HepG2 (cell line): Measurements from ENCODE around the gene UNKL. TPM values are rescaled to one million over a fixed set of nuclear protein-coding genes. Genes with fewer than 3 reads are reported as not detected.

Source experiments
- ATAC-seq: fragments of 200-7000 bp; cut with Tn5 transposase; 3 replicates; pipeline ENCODE4 v1.9.1; 2020; ENCODE audit warnings: mild to moderate bottlenecking, moderate library complexity
- BruUV-seq: library from RNA; stranded (reverse); fragments of 400-500 nt; replicated peaks from 2 replicates; lab custom pipeline; 2021; lab: Mats Ljungman, UMichigan
- CTCF ChIA-PET: fragments of 300-600 bp; formaldehyde crosslinking; extraction: SDS; loops from one replicate; lab custom pipeline; 2021; ENCODE audit warnings: low total read pairs, inconsistent platforms, low intra/inter-chr PET ratio; lab: Yijun Ruan, JAX
- POLR2A ChIA-PET: fragments of 350-600 bp; sonication (Branson Sonifier 250); formaldehyde crosslinking; loops from one replicate; lab custom pipeline; 2020; ENCODE audit warnings: antibody characterized with exemption, inconsistent platforms; lab: Yijun Ruan, JAX
- DNase-seq: peaks from one replicate; pipeline ENCODE4 v3.0.0-alpha.2; 2015; ENCODE audit warnings: low spot score
- FAIRE-seq: peaks from 3 replicates; lab custom pipeline; 2011; peaks lifted over from hg19 to GRCh38; lab: Jason Lieb, UNC
- H2AFZ ChIP-seq: one replicate; pipeline ENCODE4 v1.6.1; 2011; ENCODE audit warnings: low read length, inconsistent platforms
- H3K27ac ChIP-seq: fragments of 300-600 bp; 3 replicates; pipeline ENCODE4 v1.8.0; 2011; ENCODE audit warnings: mixed run types, mild to moderate bottlenecking, mixed read lengths, low read length, inconsistent platforms; ENCODE audit not compliant: insufficient read depth; ENCODE audit errors: extremely low read length
- H3K27me3 ChIP-seq, 2 experiments: fragments of 200-600 bp in 1 of 2; 2 replicates in 1 of 2; 3 replicates in 1 of 2; pipeline versions ENCODE4 v1.6.0 to v1.8.0; 2011; ENCODE audit warnings: low read length in 2 of 2, mild to moderate bottlenecking in 2 of 2, moderate library complexity in 2 of 2, inconsistent platforms in 1 of 2; ENCODE audit not compliant: insufficient read depth in 2 of 2, control insufficient read depth in 1 of 2
- H3K36me3 ChIP-seq, 2 experiments: fragments of 200-600 bp in 1 of 2; replicated peaks in 1 of 2; 2 replicates in 1 of 2; 3 replicates in 1 of 2; pipeline versions ENCODE4 v1.5.1 to v1.8.0; 2011; ENCODE audit warnings: low read length in 2 of 2, inconsistent platforms in 1 of 2; ENCODE audit not compliant: insufficient read depth in 2 of 2, control insufficient read depth in 1 of 2
- H3K4me1 ChIP-seq: 2 replicates; pipeline ENCODE4 v1.5.1; 2012; ENCODE audit warnings: low read length, inconsistent platforms; ENCODE audit not compliant: insufficient read depth
- H3K4me2 ChIP-seq: 2 replicates; pipeline ENCODE4 v1.6.0; 2011; ENCODE audit warnings: low read depth, low read length, inconsistent platforms
- H3K4me3 ChIP-seq, 3 experiments: fragments of 200-600 bp in 1 of 3; sonication (generic), shearing (Covaris generic) in 1 of 3; replicated peaks in 1 of 3; 2 replicates each; pipeline ENCODE4 v1.5.1; 2011 to 2016; ENCODE audit warnings: low read length in 3 of 3, inconsistent platforms in 2 of 3, low read depth in 2 of 3, mild to moderate bottlenecking in 2 of 3, control low read depth in 1 of 3, mixed read lengths in 1 of 3; ENCODE audit not compliant: insufficient read depth in 1 of 3
- H3K79me2 ChIP-seq: one replicate; pipeline ENCODE4 v1.6.1; 2011; ENCODE audit warnings: low read length, inconsistent platforms; ENCODE audit not compliant: insufficient read depth
- H3K9ac ChIP-seq: 2 replicates; pipeline ENCODE4 v1.6.0; 2011; ENCODE audit warnings: mild to moderate bottlenecking, low read depth, low read length, inconsistent platforms; ENCODE audit not compliant: insufficient read depth
- H3K9me3 ChIP-seq: 2 replicates; pipeline ENCODE4 v1.5.1; 2012; ENCODE audit warnings: mild to moderate bottlenecking, low read length
- H4K20me1 ChIP-seq: 2 replicates; pipeline ENCODE4 v1.6.0; 2011; ENCODE audit warnings: inconsistent platforms, mild to moderate bottlenecking, low read length, moderate library complexity; ENCODE audit not compliant: insufficient read depth
- ARNT2 ChIP-seq: sonication (generic); formaldehyde crosslinking; IDR thresholded peaks from 2 replicates; pipeline ENCODE4 v1.8.0; 2022; ENCODE audit warnings: mild to moderate bottlenecking, low read depth, missing genetic modification reagents, moderate library complexity
- GABPA ChIP-seq, 2 experiments: IDR thresholded peaks; 2 replicates each; pipeline ENCODE4 v1.6.1; 2011 to 2016; ENCODE audit warnings: low read depth in 2 of 2, low read length in 1 of 2, missing biosample characterization in 1 of 2, missing genetic modification characterization in 1 of 2
- RBM39 ChIP-seq: fragments of 200-400 bp; formaldehyde crosslinking; IDR thresholded peaks from one replicate; pipeline ENCODE4 v1.6.1; 2018; ENCODE audit warnings: antibody characterized with exemption, mild to moderate bottlenecking, low read depth, low read length; ENCODE audit not compliant: poor library complexity, severe bottlenecking
- RXRB ChIP-seq: IDR thresholded peaks from 2 replicates; pipeline ENCODE4 v1.6.1; 2016; ENCODE audit warnings: borderline replicate concordance, missing genetic modification reagents, missing compliant biosample characterization
- ZNF20 ChIP-seq: sonication (generic); formaldehyde crosslinking; IDR thresholded peaks from 2 replicates; pipeline ENCODE4 v1.4.0; 2020; ENCODE audit warnings: mild to moderate bottlenecking, moderate library complexity, missing genetic modification reagents
- ZNF329 ChIP-seq: sonication (generic); formaldehyde crosslinking; IDR thresholded peaks from 2 replicates; pipeline ENCODE4 v1.9.0; 2021; ENCODE audit warnings: low read depth, mild to moderate bottlenecking, missing genetic modification reagents
- WGBS: methylation state at CpG from one replicate; pipeline ENCODE4 v1.1.6; 2017; ENCODE audit warnings: low lambda C conversion rate; 5-methylcytosine and 5-hydroxymethylcytosine counted together
- in situ Hi-C: cut with HindIII; loops from 2 replicates; pipeline ENCODE4 v1.10.0; 2017; ENCODE audit warnings: low pct_unique_long_range_greater_than_20kb; ENCODE audit not compliant: extremely low pct_ligation_motif_present
- intact Hi-C: fragments of 100-400 bp; cut with micrococcal nuclease; formaldehyde crosslinking; loops from one replicate; pipeline ENCODE4 v1.10.0; 2022; ENCODE audit not compliant: unreplicated experiment
- polyA plus RNA-seq, 8 experiments: library from polyadenylated mRNA; depleted of rRNA in 3 of 8; stranded (reverse) in 7 of 8; unstranded in 1 of 8; fragments of >200 nt; fragmentation: Illumina TruSeq in 4 of 8; extraction: Trizol in 4 of 8; gene quantifications; 2 replicates each; pipeline versions ENCODE4 v1.2.1 to v1.2.3, GENCODE V29; 2011 to 2016; ENCODE audit warnings: low read depth in 4 of 8, missing spikeins in 1 of 8, mixed read lengths in 1 of 8; ENCODE audit not compliant: insufficient read depth in 1 of 8
- total RNA-seq, 5 experiments: library from RNA; depleted of rRNA; stranded (reverse); fragments of >200 nt; fragmentation: Illumina TruSeq; extraction: Trizol; gene quantifications; 2 replicates each; pipeline ENCODE4 v1.2.3, GENCODE V29; 2016; ENCODE audit warnings: low read depth in 1 of 5
- TF ChIP-seq, protein P1 (sequence below): sonication (generic); formaldehyde crosslinking; IDR thresholded peaks from 2 replicates; pipeline ENCODE4 v1.5.1; 2020; ENCODE audit warnings: missing genetic modification reagents, mild to moderate bottlenecking, borderline replicate concordance
- TF ChIP-seq, protein P2 (sequence below), 2 experiments: sonication (generic) in 1 of 2; formaldehyde crosslinking in 1 of 2; IDR thresholded peaks; 2 replicates each; pipeline versions ENCODE4 v1.6.1 to v1.9.0; 2014 to 2022; ENCODE audit warnings: antibody characterized with exemption in 1 of 2, borderline replicate concordance in 1 of 2, inconsistent platforms in 1 of 2, low read depth in 1 of 2, missing genetic modification reagents in 1 of 2

The UNKL gene
- total and polyA plus RNA-seq, 2 of the 13 experiments (the other 11 are each of a cell fraction or from before 2014, with no cell fraction given): 10.4 to 17.6 TPM

DNA sequence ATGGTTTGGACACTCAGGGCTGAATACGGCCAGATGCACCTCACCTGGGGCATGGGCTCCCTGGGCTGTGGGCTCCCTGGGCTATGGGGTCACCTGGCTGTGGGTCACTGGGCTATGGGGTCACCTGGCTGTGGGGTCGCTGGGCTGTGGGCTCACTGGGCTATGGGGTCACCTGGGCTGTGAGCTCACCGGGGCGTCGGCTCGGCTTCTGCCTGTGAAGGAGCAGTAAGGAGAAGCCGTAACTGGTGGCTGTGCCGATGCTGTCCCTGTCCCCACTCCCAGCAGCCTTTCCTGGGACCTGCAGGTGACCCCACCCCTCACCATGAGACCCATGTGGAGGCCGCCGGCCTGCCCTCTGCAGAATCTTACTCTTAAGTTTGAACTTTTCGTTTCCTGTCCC is 14.5 kb upstream of the UNKL start:
- WGBS: 20% methylated on average over 2 of the region's 11 CpGs
- in situ Hi-C loops: no loop called here
- H3K4me1 ChIP-seq: peaks cover 46% of the 10 kb centered on the region
- peak; percentile 10 for TF ChIP-seq RBM39
- 0 out of 2 replicates have a peak, but pooled peaks have one; percentile 24 for TF ChIP-seq ARNT2 (CRISPR knock-in tag)
- no peak for TF ChIP-seq RXRB (CRISPR knock-in tag)
- TF ChIP-seq ZNF329 (CRISPR knock-in tag): no peak
- no peak for TF ChIP-seq ZNF20 (CRISPR knock-in tag)
- TF ChIP-seq, protein P1, sequence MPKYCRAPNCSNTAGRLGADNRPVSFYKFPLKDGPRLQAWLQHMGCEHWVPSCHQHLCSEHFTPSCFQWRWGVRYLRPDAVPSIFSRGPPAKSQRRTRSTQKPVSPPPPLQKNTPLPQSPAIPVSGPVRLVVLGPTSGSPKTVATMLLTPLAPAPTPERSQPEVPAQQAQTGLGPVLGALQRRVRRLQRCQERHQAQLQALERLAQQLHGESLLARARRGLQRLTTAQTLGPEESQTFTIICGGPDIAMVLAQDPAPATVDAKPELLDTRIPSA (CRISPR knock-in tag): 0 out of 2 replicates have a peak, but pooled peaks have one; percentile 32
- TF ChIP-seq, protein P2, sequence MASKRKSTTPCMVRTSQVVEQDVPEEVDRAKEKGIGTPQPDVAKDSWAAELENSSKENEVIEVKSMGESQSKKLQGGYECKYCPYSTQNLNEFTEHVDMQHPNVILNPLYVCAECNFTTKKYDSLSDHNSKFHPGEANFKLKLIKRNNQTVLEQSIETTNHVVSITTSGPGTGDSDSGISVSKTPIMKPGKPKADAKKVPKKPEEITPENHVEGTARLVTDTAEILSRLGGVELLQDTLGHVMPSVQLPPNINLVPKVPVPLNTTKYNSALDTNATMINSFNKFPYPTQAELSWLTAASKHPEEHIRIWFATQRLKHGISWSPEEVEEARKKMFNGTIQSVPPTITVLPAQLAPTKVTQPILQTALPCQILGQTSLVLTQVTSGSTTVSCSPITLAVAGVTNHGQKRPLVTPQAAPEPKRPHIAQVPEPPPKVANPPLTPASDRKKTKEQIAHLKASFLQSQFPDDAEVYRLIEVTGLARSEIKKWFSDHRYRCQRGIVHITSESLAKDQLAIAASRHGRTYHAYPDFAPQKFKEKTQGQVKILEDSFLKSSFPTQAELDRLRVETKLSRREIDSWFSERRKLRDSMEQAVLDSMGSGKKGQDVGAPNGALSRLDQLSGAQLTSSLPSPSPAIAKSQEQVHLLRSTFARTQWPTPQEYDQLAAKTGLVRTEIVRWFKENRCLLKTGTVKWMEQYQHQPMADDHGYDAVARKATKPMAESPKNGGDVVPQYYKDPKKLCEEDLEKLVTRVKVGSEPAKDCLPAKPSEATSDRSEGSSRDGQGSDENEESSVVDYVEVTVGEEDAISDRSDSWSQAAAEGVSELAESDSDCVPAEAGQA (IDR thresholded peaks at IDR 0.05; ENCODE audit: low read depth): no peak
- TF ChIP-seq, protein P2 (CRISPR knock-in tag; IDR thresholded peaks at IDR 0.05; ENCODE audit: borderline replicate concordance): no peak
- no peak for TF ChIP-seq GABPA (IDR thresholded peaks at IDR 0.05; ENCODE audit: low read depth, low read length)
- TF ChIP-seq GABPA (CRISPR knock-in tag; IDR thresholded peaks at IDR 0.05; ENCODE audit: low read depth): no peak
- DNase-seq (no peak), FAIRE-seq (no peak), ATAC-seq (no peak)
- ChIA-PET POLR2A (interaction anchor here (1.0 to 3.1 kb wide), 3 partner anchors 8 to 47 kb away, joined by 3 to 47 read pairs (median 3); partner anchors contain the start of gene UQCC4), CTCF (no interaction called here)
- no peak overlapping the region for H2AFZ ChIP-seq
- H3K9ac ChIP-seq: no peak overlapping the region
- H3K36me3 ChIP-seq: no peaks in the 10 kb centered on the region
- H3K4me3 ChIP-seq: peak overlapping the region in 1 of 3 experiments; percentile 26; a peak in 1 of 6 replicates
- peak overlapping the region; percentile 95; the same call in 1 of the 2 replicates for H3K4me2 ChIP-seq
- H3K79me2 ChIP-seq: no peaks in the 10 kb centered on the region
- intact Hi-C loops: no loop called here
- H3K27me3 ChIP-seq: peaks cover 10 to 41% of the 10 kb centered on the region in 2 experiments
- H4K20me1 ChIP-seq: no peaks in the 10 kb centered on the region
- H3K9me3 ChIP-seq: no peaks in the 10 kb centered on the region
- no TSS peak for BruUV-seq
- no peak overlapping the region for H3K27ac ChIP-seq
